Brain pericyte (primary cell): ENCODE data around the gene TTC28.

ENCODE experiments used
- DNase-seq: peaks from one replicate; pipeline ENCODE4 v3.0.0-alpha.2; 2012; ENCODE audit warnings: low read depth, low spot score

The TTC28 gene

GRCh38 chr22:28410050-28410816 lies 269.4 kb downstream of the TTC28 start:
- no peak for DNase-seq

GRCh38 chr22:28408709-28409108 lies 270.9 kb downstream of the TTC28 start:
- DNase-seq: no peak

- DNase-seq: no peak
These were observed 272.0 kb downstream of the TTC28 start for GRCh38 chr22:28407645-28408044.

- no peak for DNase-seq
These were observed 273.4 kb downstream of the TTC28 start for GRCh38 chr22:28406246-28406645.

GRCh38 chr22:28405588-28405987 lies 274.1 kb downstream of the TTC28 start:
- DNase-seq: no peak

- no peak for DNase-seq
These were observed 277.1 kb downstream of the TTC28 start for GRCh38 chr22:28402539-28402938.

- DNase-seq: no peak
These were observed 277.6 kb downstream of the TTC28 start for GRCh38 chr22:28402060-28402459.

GRCh38 chr22:28398981-28399380 lies 280.7 kb downstream of the TTC28 start:
- no peak for DNase-seq

GRCh38 chr22:28398355-28398754 lies 281.3 kb downstream of the TTC28 start:
- DNase-seq: no peak

GRCh38 chr22:28397306-28397705 lies 282.3 kb downstream of the TTC28 start:
- no peak for DNase-seq

- no peak for DNase-seq
These were observed 283.5 kb downstream of the TTC28 start for GRCh38 chr22:28395920-28396753.

GRCh38 chr22:28395520-28395919 lies 284.1 kb downstream of the TTC28 start:
- no peak for DNase-seq

- DNase-seq: no peak
These were observed 285.0 kb downstream of the TTC28 start for GRCh38 chr22:28394513-28395110.

- peak; percentile 30 for DNase-seq
These were observed 298.0 kb downstream of the TTC28 start for GRCh38 chr22:28381429-28382167.

- DNase-seq: no peak
These were observed 299.7 kb downstream of the TTC28 start for GRCh38 chr22:28379951-28380350.

GRCh38 chr22:28379075-28379779 lies 300.4 kb downstream of the TTC28 start:
- no peak for DNase-seq

GRCh38 chr22:28375761-28376534 lies 303.7 kb downstream of the TTC28 start:
- DNase-seq: no peak

- no peak for DNase-seq
These were observed 305.8 kb downstream of the TTC28 start for GRCh38 chr22:28373831-28374230.

GRCh38 chr22:28369854-28370253 lies 309.8 kb downstream of the TTC28 start:
- no peak for DNase-seq

- no peak for DNase-seq
These were observed 312.8 kb downstream of the TTC28 start for GRCh38 chr22:28366856-28367255.
